K562 (cell line): ENCODE results near the gene RGS7. TPM values are rescaled to one million over a fixed set of nuclear protein-coding genes. Genes with fewer than 3 reads are reported as not detected.

Source experiments
- ADNP ChIP-seq: fragments of 200-800 bp; sonication (Bioruptor generic); IDR thresholded peaks from 2 replicates; pipeline ENCODE4 v1.6.1; 2016; ENCODE audit warnings: missing genetic modification characterization, missing compliant biosample characterization
- KLF13 ChIP-seq: fragments of 450-650 bp; IDR thresholded peaks from 2 replicates; pipeline ENCODE4 v1.6.1; 2016; ENCODE audit warnings: missing genetic modification characterization, low read depth, mild to moderate bottlenecking, missing compliant biosample characterization, moderate library complexity, borderline replicate concordance
- SRSF9 ChIP-seq: fragments of 200-400 bp; formaldehyde crosslinking; IDR thresholded peaks from 2 replicates; pipeline ENCODE4 v1.6.1; 2017; ENCODE audit warnings: low read depth, low read length, borderline replicate concordance
- TAF9B ChIP-seq: fragments of 450-650 bp; IDR thresholded peaks from 2 replicates; pipeline ENCODE4 v1.6.1; 2018; ENCODE audit warnings: mild to moderate bottlenecking; ENCODE audit not compliant: partially characterized antibody
- ZFP36 ChIP-seq: fragments of 150-350 bp; IDR thresholded peaks from 2 replicates; pipeline ENCODE4 v1.6.1; 2018; ENCODE audit warnings: low read length, low read depth; ENCODE audit not compliant: partially characterized antibody
- polyA plus RNA-seq, 8 experiments: library from polyadenylated mRNA; depleted of rRNA in 4 of 8; stranded (reverse) in 5 of 8; unstranded in 3 of 8; fragments of >200 nt; fragmentation: Nextera tagmentation in 2 of 8; fragmentation: Illumina TruSeq in 1 of 8; extraction: Ambion mirVana in 2 of 8; extraction: Trizol in 1 of 8; gene quantifications; 2 replicates each; pipeline versions ENCODE4 v1.2.1 to v1.2.3, GENCODE V29; 2011 to 2014; ENCODE audit warnings: inconsistent platforms in 1 of 8, missing spikeins in 1 of 8
- total RNA-seq, 7 experiments: library from RNA; depleted of rRNA in 6 of 7; stranded (reverse); fragments of >200 nt in 6 of 7; fragmentation: Illumina TruSeq in 2 of 7; extraction: Trizol in 2 of 7; gene quantifications; 2 replicates each; pipeline versions ENCODE4 v1.2.1 to v1.2.3, GENCODE V29; 2011 to 2021; ENCODE audit warnings: low replicate concordance in 1 of 7
- TF ChIP-seq, protein P1 (sequence below): fragments of 250-450 bp; sonication (Bioruptor Pico); IDR thresholded peaks from 2 replicates; pipeline ENCODE4 v1.4.0; 2020; ENCODE audit warnings: mild to moderate bottlenecking, moderate library complexity, borderline replicate concordance
- TF ChIP-seq, protein P2 (sequence below): fragments of 250-450 bp; sonication (Bioruptor Pico); IDR thresholded peaks from 2 replicates; pipeline ENCODE4 v1.4.0; 2020

RGS7 gene
- total and polyA plus RNA-seq, 9 of the 15 experiments (the other 6 are each of a cell fraction or from before 2014, with no cell fraction given), result not detected

DNA sequence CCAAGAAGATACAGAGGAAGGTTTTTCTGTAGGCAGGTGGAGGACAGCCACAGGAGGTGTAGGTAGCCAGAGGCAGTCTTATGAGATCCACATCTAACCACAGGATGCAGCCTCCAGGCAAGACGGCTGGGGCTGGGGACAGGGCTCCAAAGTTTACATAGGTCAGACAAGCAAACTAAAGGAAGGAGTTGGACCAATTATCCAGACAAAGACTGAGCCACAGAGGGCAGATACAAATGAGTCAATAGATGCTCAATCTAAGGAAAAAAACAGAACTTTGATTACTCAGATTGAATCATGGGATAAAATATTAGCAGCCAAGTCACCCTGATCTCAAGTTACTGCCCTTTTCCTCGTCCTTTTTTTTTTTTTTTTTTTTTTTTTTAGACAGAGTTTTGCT lies 91.6 kb downstream of the RGS7 start (continued):
- TF ChIP-seq, protein P1, sequence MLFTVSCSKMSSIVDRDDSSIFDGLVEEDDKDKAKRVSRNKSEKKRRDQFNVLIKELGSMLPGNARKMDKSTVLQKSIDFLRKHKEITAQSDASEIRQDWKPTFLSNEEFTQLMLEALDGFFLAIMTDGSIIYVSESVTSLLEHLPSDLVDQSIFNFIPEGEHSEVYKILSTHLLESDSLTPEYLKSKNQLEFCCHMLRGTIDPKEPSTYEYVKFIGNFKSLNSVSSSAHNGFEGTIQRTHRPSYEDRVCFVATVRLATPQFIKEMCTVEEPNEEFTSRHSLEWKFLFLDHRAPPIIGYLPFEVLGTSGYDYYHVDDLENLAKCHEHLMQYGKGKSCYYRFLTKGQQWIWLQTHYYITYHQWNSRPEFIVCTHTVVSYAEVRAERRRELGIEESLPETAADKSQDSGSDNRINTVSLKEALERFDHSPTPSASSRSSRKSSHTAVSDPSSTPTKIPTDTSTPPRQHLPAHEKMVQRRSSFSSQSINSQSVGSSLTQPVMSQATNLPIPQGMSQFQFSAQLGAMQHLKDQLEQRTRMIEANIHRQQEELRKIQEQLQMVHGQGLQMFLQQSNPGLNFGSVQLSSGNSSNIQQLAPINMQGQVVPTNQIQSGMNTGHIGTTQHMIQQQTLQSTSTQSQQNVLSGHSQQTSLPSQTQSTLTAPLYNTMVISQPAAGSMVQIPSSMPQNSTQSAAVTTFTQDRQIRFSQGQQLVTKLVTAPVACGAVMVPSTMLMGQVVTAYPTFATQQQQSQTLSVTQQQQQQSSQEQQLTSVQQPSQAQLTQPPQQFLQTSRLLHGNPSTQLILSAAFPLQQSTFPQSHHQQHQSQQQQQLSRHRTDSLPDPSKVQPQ (CRISPR knock-in tag), result no peak
- TF ChIP-seq, protein P2, sequence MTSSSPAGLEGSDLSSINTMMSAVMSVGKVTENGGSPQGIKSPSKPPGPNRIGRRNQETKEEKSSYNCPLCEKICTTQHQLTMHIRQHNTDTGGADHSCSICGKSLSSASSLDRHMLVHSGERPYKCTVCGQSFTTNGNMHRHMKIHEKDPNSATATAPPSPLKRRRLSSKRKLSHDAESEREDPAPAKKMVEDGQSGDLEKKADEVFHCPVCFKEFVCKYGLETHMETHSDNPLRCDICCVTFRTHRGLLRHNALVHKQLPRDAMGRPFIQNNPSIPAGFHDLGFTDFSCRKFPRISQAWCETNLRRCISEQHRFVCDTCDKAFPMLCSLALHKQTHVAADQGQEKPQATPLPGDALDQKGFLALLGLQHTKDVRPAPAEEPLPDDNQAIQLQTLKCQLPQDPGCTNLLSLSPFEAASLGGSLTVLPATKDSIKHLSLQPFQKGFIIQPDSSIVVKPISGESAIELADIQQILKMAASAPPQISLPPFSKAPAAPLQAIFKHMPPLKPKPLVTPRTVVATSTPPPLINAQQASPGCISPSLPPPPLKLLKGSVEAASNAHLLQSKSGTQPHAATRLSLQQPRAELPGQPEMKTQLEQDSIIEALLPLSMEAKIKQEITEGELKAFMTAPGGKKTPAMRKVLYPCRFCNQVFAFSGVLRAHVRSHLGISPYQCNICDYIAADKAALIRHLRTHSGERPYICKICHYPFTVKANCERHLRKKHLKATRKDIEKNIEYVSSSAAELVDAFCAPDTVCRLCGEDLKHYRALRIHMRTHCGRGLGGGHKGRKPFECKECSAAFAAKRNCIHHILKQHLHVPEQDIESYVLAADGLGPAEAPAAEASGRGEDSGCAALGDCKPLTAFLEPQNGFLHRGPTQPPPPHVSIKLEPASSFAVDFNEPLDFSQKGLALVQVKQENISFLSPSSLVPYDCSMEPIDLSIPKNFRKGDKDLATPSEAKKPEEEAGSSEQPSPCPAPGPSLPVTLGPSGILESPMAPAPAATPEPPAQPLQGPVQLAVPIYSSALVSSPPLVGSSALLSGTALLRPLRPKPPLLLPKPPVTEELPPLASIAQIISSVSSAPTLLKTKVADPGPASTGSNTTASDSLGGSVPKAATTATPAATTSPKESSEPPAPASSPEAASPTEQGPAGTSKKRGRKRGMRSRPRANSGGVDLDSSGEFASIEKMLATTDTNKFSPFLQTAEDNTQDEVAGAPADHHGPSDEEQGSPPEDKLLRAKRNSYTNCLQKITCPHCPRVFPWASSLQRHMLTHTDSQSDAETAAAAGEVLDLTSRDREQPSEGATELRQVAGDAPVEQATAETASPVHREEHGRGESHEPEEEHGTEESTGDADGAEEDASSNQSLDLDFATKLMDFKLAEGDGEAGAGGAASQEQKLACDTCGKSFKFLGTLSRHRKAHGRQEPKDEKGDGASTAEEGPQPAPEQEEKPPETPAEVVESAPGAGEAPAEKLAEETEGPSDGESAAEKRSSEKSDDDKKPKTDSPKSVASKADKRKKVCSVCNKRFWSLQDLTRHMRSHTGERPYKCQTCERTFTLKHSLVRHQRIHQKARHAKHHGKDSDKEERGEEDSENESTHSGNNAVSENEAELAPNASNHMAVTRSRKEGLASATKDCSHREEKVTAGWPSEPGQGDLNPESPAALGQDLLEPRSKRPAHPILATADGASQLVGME (CRISPR knock-in tag), result no peak
- no peak for TF ChIP-seq ADNP (tag)
- no peak for TF ChIP-seq TAF9B
- TF ChIP-seq ZFP36, result no peak
- no peak for TF ChIP-seq SRSF9
- TF ChIP-seq KLF13 (tag), result no peak
- TF ChIP-seq, all 486 proteins: peak for 0
